Esophagus squamous epithelium (tissue), 5 donors: ENCODE data around the gene GREB1L. TPM values are rescaled to one million over a fixed set of nuclear protein-coding genes. Genes with fewer than 3 reads are reported as not detected.

Experiments
- DNase-seq: peaks from one replicate; lab custom pipeline; 2025; lab: John Stamatoyannopoulos, UW
- H3K27ac ChIP-seq, 4 donors: fragments of 200-600 bp; sonication (generic); one replicate each; pipeline ENCODE4 v1.5.1; 2016 to 2019; ENCODE audit warnings: mild to moderate bottlenecking in 1 of 4
- H3K27me3 ChIP-seq, 4 donors: fragments of 200-600 bp; sonication (generic); 1 replicate in 3 of 4; 2 replicates in 1 of 4; pipeline versions ENCODE4 v1.5.1 to v1.6.0; 2017 to 2021; ENCODE audit warnings: antibody characterized with exemption in 1 of 4
- H3K36me3 ChIP-seq, 3 donors: fragments of 200-600 bp; sonication (generic); one replicate each; pipeline ENCODE4 v1.5.1; 2016 to 2019
- H3K4me1 ChIP-seq, 3 donors: fragments of 200-600 bp; sonication (generic); one replicate each; pipeline ENCODE4 v1.5.1; 2017 to 2019
- H3K4me3 ChIP-seq, 4 donors: fragments of 200-600 bp; sonication (generic); 1 replicate in 3 of 4; 2 replicates in 1 of 4; pipeline ENCODE4 v1.5.1; 2016 to 2019; ENCODE audit warnings: mild to moderate bottlenecking in 2 of 4, moderate library complexity in 1 of 4
- H3K9me3 ChIP-seq, 3 donors: fragments of 200-600 bp; sonication (generic); one replicate each; pipeline ENCODE4 v1.5.1; 2016 to 2019
- POLR2A ChIP-seq, 4 donors: fragments of 450-650 bp; IDR thresholded peaks; one replicate each; pipeline ENCODE4 v1.6.1; 2017; ENCODE audit warnings: antibody characterized with exemption in 4 of 4, mild to moderate bottlenecking in 4 of 4, moderate library complexity in 3 of 4
- WGBS, 2 donors: methylation state at CpG; one replicate each; pipeline ENCODE4 v1.1.5; 2018; 5-methylcytosine and 5-hydroxymethylcytosine counted together
- intact Hi-C: fragments of 100-400 bp; cut with DNase I; formaldehyde crosslinking; loops from one replicate; pipeline ENCODE4 v1.15.0; 2022
- total RNA-seq, 4 donors: library from RNA; depleted of rRNA; stranded (reverse); fragments of >200 nt; gene quantifications; one replicate each; pipeline ENCODE4 v1.1.0, GENCODE V29; 2016
- TF ChIP-seq, protein P1 (sequence below), 6 experiments: fragments of 450-650 bp in 4 of 6; fragments of 200-600 bp in 2 of 6; sonication (generic) in 2 of 6; IDR thresholded peaks; one replicate each; pipeline ENCODE4 v1.5.1; 2016 to 2019; ENCODE audit warnings: antibody characterized with exemption in 6 of 6, mild to moderate bottlenecking in 4 of 6, moderate library complexity in 4 of 6
- donor health status: DM: yes; HTN: yes; CAD: no.

GREB1L gene
- total RNA-seq, 4 donors from 2014 or later = 0.12 to 0.95 (median 0.66) TPM; not detected in 1

DNA sequence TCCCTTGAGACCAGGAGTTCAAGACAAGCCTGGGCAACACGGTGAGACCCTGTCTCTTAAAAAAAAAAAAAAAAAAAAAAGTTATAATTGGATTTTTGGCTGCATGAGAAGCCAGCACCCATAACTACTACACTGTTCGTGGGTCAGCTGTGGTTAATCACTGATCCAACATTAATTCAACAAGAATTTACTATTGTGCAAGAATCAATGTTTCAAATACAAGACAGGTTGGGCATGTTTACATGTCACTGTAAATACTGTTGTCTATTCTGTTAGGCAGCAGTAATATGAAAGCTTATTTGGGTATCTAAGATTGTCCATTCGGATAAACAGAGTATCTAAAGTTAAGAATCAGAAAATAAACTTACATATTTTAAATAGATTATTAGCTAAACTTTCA is 296.2 kb downstream of the GREB1L start:
- Histone ChIP-seq H3K27me3 (no peaks in the 10 kb centered on the region), H3K27ac (no peak overlapping the region), H3K9me3 (no peaks in the 10 kb centered on the region), H3K4me1 (no peaks in the 10 kb centered on the region), H3K4me3 (no peak overlapping the region), H3K36me3 (peaks cover 0 to 75% (median 4%) of the 10 kb centered on the region in 3 donors)
- TF ChIP-seq POLR2A (IDR thresholded peaks at IDR 0.05) = no peak
- TF ChIP-seq, protein P1, sequence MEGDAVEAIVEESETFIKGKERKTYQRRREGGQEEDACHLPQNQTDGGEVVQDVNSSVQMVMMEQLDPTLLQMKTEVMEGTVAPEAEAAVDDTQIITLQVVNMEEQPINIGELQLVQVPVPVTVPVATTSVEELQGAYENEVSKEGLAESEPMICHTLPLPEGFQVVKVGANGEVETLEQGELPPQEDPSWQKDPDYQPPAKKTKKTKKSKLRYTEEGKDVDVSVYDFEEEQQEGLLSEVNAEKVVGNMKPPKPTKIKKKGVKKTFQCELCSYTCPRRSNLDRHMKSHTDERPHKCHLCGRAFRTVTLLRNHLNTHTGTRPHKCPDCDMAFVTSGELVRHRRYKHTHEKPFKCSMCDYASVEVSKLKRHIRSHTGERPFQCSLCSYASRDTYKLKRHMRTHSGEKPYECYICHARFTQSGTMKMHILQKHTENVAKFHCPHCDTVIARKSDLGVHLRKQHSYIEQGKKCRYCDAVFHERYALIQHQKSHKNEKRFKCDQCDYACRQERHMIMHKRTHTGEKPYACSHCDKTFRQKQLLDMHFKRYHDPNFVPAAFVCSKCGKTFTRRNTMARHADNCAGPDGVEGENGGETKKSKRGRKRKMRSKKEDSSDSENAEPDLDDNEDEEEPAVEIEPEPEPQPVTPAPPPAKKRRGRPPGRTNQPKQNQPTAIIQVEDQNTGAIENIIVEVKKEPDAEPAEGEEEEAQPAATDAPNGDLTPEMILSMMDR (IDR thresholded peaks at IDR 0.05) = no peak
- no peak for DNase-seq
- 83 to 89% methylated on average over 3 of the region's 3 CpGs for WGBS, 2 donors
- intact Hi-C loops = no loop called here

DNA sequence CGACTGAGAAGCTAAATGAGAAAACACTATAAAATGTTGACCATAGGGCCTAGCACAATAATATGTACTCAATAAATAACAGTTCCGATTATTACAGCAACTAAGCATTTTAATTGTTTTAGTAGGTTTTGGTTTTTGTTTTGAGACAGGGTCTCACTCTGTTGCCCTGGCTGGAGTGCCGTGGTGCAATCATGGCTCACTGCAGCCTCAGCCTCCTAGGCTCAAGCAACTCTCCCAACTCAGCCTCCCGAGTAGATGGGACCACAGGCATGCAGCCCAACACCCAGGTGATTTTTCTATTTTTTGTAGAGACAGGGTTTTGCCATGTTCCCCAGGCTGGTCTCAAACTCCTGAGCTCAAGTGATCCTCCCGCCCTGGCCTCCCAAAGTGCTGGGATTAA is 304.4 kb downstream of the GREB1L start:
- no peaks in the 10 kb centered on the region for H3K4me1 ChIP-seq
- peaks cover 0 to 74% (median 0%) of the 10 kb centered on the region in 3 donors for H3K36me3 ChIP-seq
- no peak for DNase-seq
- WGBS, 2 donors = 93 to 94% methylated on average over 5 of the region's 5 CpGs
- intact Hi-C loops = no loop called here
- TF ChIP-seq, protein P1 (IDR thresholded peaks at IDR 0.05) = no peak
- TF ChIP-seq POLR2A (IDR thresholded peaks at IDR 0.05) = no peak
- no peaks in the 10 kb centered on the region for H3K9me3 ChIP-seq
- no peak overlapping the region for H3K4me3 ChIP-seq
- H3K27ac ChIP-seq = no peak overlapping the region
- no peaks in the 10 kb centered on the region for H3K27me3 ChIP-seq

DNA sequence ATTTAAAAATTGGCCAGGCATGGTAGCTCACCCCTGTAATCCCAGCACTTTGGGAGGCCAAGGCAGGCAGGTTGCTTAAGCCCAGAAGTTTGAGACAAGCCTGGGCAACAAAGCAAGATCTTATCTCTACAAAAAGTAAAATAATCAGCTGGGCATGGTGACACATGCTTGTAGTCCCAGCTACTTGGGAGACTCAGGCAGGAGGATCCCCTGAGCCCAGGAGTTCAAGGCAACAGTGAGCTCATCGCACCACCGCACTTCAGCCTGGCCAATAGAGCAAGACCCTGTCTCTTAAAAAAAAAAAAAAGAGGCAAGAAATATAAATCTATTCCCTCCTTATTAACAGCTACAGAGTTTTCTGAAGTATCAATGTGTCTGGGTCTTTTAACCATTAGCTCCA is 306.6 kb downstream of the GREB1L start:
- H3K4me1 ChIP-seq = no peaks in the 10 kb centered on the region
- 97 to 100% methylated on average over 2 of the region's 2 CpGs for WGBS, 2 donors
- no peak overlapping the region for H3K4me3 ChIP-seq
- DNase-seq = no peak
- intact Hi-C loops = no loop called here
- peaks cover 0 to 94% (median 0%) of the 10 kb centered on the region in 3 donors for H3K36me3 ChIP-seq
- H3K9me3 ChIP-seq = no peaks in the 10 kb centered on the region
- no peak overlapping the region for H3K27ac ChIP-seq
- no peaks in the 10 kb centered on the region for H3K27me3 ChIP-seq
- TF ChIP-seq, protein P1 (IDR thresholded peaks at IDR 0.05) = no peak

DNA sequence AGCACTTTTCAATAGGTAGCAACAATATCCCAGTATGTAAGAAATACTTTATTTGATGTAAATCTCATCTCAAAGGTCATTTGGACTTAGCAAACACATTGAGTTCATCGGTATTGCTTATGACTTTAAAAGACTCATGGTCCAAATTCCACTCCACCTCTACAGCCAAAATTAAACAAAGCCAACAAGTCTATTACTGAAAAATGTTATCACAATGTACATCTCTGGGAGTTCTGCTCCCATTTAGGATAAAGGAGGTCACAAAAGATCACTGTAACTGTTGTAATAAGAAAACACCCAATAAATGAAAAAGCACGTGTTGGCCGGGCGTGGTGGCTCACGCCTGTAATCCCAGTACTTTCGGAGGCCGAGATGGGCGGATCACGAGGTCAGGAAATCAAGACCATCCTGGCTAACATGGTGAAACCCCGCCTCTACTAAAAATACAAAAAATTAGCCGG is 308.5 kb downstream of the GREB1L start:
- Histone ChIP-seq H3K27me3 (no peaks in the 10 kb centered on the region), H3K27ac (no peak overlapping the region), H3K9me3 (no peaks in the 10 kb centered on the region), H3K36me3 (peaks cover 0 to 94% (median 0%) of the 10 kb centered on the region in 3 donors), H3K4me3 (no peak overlapping the region), H3K4me1 (no peaks in the 10 kb centered on the region)
- DNase-seq = no peak
- TF ChIP-seq, protein P1 (IDR thresholded peaks at IDR 0.05) = no peak
- no peak for TF ChIP-seq POLR2A (IDR thresholded peaks at IDR 0.05)
- intact Hi-C loops = no loop called here
- WGBS, 2 donors = 94 to 96% methylated on average over 11 of the region's 11 CpGs

DNA sequence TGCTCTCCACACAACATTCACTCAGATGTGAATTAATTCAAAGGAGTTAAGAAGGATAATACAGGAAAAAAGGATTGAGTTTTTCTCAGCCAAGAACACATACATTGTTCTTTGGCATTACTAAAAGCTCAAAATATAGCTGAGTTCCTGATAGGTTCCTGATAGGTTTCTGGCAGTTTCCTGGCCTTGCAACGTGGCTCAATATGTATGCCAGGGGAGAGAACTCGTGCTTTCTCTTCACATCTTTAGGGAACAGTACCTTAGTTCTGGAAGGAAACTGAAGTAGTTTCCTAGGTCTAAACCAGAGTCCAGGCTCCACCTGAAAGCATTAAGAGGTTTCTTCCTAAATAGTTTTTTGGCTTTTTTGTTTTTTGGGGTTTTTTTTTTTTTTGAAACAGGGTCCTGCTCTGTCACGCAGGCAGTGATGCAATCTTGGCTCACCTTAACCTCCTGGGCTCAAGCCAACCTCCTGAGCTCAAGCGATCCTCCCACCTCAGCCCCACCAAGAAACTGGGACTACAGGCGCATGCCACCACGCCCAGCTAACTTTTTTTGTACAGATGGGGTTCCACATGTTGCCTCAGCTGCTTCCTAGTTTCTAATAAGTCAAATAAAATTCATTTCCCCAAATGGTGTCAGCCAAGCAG is 315.7 kb downstream of the GREB1L start:
- H3K27me3 ChIP-seq = no peaks in the 10 kb centered on the region
- peaks cover 0 to 85% (median 13%) of the 10 kb centered on the region in 3 donors for H3K36me3 ChIP-seq
- H3K27ac ChIP-seq = peak overlapping the region in 3 of 4 donors; percentile 14 to 49 (median 47)
- no peaks in the 10 kb centered on the region for H3K9me3 ChIP-seq
- WGBS, 2 donors = 28 to 48% methylated on average over 6 of the region's 6 CpGs
- TF ChIP-seq POLR2A (IDR thresholded peaks at IDR 0.05) = no peak
- TF ChIP-seq, protein P1 (IDR thresholded peaks at IDR 0.05) = no peak
- peaks cover 0 to 14% (median 0%) of the 10 kb centered on the region in 3 donors for H3K4me1 ChIP-seq
- no peak for DNase-seq
- no peak overlapping the region for H3K4me3 ChIP-seq
- intact Hi-C loops = no loop called here
